ENCODE data around the gene MOB3B.
"Not testable (repeated sequence)": the region's sequence is repeated elsewhere in the genome, so short reads cannot be mapped to it uniquely, and the experiment has no call there.

MOB3B gene

DNA sequence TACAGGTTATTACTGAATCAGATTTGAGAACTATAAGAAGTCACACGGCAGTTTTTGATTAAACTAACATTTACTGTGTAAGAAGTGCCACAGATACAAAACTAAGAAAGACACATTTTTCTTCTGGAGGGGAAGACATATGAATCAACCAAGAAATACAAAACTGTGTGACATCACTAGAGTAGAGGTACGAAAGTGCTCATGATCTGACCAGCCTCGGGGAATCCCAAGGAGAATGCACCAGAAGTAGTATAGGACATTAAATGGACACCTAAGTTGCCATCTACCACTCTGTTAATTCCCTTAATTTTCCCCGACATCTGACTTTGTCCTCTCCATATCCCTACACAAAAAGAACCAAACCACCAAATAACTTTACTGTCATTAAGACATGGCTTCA, 10.8 kb downstream of the MOB3B start:
- no peak for DNase-seq (ENCODE audit: low read depth)

DNA sequence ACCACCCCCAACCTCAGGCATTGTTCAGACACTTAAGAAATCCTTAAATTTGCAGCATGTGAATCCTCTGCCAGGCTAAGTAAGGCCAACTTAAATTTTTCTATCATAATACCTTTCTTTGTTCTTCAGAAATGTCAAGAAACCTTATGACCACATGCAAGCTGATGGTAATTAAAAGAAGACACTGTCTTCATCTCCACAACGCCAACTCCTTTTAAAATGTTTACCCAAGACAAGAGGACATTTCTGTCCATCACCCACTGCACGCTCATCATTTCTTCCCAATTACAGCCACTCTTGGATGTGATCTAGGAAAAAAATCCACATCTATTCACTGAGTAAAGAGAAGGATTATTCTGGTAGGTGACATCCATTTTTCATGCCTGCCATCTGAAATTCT, 11.6 kb downstream of the MOB3B start:
- no peak for DNase-seq (ENCODE audit: low read depth)

DNA sequence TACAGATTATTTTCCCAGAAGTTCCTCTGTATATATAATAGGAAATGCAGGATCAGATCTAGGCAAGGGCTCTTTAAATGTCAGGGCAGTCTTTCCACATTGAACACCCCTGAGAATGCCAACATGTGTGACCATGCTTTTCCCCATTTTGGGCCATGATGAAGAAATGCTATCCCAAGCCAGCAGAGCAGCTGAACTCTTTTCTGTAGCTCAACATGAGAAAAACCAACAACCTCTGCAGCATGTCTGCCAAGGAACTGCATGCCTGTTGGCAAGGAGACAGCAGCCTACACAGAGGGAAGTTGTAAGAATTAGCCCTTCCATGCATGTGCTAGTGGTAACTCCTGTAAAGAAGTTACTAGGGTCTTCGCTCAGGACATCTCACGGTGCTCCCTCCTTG, 15.1 kb downstream of the MOB3B start:
- no peak for DNase-seq (ENCODE audit: low read depth)

GRCh38 chr9:27511771-27512170, 17.8 kb downstream of the MOB3B start:
- DNase-seq (ENCODE audit: low read depth): no peak

GRCh38 chr9:27510780-27511179, 18.8 kb downstream of the MOB3B start:
- DNase-seq (ENCODE audit: low read depth): no peak

DNA sequence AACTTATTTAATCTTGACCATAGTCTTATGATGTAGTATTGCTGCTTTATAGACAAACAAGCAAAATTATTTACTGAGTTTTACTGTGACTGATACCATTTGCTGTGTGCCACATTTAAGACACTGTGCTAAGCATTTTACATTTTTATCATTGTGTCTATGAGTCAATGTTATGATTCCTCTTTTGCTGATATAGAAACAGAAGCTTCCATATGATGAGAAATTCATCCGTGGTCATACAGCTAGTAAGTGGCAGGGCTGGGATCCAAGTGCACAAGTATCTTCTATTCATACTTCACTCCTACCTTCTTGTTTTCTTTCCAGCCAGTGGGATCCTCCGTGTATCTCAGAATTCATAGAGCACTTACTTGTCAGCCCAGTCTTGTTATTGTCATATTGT, 22.6 kb downstream of the MOB3B start:
- no peak for DNase-seq (ENCODE audit: low read depth)

GRCh38 chr9:27505744-27506161, 23.9 kb downstream of the MOB3B start:
- DNase-seq (ENCODE audit: low read depth): no peak

DNA sequence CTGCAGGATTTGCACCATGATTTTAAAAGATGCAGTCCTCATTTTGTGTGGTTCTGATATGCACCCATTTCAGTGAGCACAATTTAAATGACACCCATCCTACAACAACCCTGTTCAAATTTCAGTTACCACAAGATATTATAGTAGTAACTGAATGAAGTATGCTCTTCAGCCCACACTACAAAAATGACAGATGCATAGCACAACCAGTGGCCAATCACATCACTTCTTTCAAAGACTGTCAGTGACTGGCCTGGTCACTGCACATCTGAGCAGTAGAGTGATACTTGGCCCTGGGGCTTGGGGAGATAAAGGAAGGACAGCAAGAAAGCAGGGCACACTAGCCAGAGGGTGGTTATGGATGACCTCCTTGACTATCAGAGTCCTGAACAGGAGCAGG, 25.4 kb downstream of the MOB3B start:
- no peak for DNase-seq (ENCODE audit: low read depth)

DNA sequence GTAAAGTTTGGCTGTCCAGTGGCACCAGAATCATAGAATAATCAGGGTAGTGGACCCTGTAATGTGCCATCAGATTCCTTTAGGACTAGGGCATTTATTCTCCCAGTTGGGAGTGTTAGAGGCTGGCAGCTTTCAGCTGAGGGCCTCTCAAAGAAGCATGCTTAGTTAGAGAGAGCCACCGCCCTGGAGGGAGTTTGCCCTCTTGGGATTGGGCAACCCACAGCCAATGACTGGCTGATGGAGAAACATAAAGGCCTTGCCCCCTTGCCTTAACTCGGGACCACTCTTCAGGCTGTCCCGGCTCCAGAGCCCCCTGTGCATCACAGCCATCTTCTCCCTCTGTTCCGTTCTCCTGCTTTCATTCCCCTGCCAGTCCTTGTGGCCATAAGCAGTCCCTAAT, 26.0 kb downstream of the MOB3B start:
- DNase-seq (ENCODE audit: low read depth): no peak

GRCh38 chr9:27500902-27501301, 28.7 kb downstream of the MOB3B start:
- not testable (repeated sequence) for DNase-seq (ENCODE audit: low read depth)

GRCh38 chr9:27499451-27499850, 30.2 kb downstream of the MOB3B start:
- DNase-seq (ENCODE audit: low read depth): no peak

DNA sequence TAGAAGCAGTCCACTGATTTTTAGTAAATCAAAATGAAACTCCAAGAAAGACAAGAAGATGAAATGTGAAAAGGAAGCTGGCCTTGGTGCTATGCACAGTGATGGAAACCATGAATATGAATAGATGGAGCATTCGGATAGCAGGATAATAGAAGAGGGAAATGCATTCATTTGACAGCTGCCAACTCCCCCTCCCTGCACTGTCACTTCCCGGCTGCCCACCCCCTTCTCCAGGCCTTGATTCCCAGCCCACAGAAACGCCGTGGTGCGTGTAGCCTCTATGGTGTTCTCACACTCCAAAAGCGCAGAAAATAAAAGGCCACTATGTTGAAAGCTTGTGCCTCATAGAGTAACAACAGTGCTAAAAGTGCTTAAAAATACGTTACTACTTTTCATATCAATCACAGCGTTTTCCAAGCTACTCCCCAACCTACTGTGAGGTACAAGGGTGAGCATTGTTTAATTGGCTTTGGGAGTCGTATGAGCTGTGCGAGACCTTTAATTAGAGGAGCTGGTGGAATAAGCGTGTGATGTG, 31.7 kb downstream of the MOB3B start:
- DNase-seq (ENCODE audit: low read depth): no peak

GRCh38 chr9:27496135-27496504, 33.5 kb downstream of the MOB3B start:
- no peak for DNase-seq (ENCODE audit: low read depth)

GRCh38 chr9:27495480-27496134, 34.0 kb downstream of the MOB3B start:
- DNase-seq (ENCODE audit: low read depth): no peak

DNA sequence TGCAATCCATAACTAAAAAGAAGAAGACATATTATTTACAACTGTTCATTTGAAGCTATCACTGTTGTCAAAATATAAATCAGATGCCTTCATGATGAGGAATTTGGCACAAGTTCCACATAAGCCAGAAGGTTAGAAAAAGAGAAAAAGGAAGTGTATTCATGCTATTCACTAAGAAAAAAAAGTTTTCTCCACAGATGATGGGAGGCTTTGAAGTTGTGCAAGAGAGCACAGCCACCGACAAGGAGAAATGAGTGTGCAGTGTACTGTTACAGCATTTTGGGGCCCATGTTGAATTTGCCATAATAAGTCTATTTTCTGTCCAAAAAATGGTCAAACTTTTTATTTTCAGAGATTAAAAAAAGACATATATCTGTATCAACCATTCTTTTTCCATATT, 38.5 kb downstream of the MOB3B start:
- no peak for DNase-seq (ENCODE audit: low read depth)

- DNase-seq (ENCODE audit: low read depth): no peak
Measured at GRCh38 chr9:27489087-27489876, 40.3 kb downstream of the MOB3B start.

DNA sequence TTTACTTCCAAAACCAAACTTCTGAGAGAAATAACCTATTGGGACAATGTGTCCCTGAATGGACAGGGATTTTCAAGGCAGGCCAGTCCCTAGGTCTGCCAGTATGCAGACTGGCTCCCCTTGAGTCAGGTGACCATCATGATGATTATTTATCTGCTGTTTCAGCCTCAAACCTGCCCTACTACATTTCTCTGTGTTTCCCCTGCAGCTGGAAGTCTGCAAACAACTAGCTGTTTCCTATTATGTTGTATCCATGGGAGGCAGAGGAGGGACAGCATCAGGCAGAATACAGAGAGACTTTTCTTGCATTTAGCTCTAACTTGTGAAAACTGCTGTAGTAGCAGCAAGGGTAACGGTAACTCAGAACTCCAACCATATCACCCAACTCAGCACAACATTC, 41.7 kb downstream of the MOB3B start:
- DNase-seq (ENCODE audit: low read depth): no peak

- no peak for DNase-seq (ENCODE audit: low read depth)
Measured at GRCh38 chr9:27487128-27487640, 42.4 kb downstream of the MOB3B start.

DNA sequence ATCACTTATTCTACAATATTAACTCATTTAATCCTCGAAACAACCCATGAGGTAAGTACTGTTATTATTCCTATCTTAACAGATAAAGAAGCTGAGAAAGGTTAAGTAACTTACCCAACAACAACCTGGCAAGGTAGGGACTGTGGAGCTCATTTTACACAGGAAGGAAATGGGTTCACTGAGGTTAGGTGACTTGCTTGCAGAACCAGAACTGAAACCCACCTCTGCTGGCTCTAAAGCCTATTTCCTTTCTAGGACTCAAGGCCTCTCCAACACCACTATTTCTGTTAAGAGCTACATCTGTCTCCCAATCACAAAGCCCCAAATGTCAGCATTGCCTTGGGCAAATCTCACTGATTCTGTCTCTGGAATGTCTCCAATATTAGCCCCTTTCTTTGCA, 44.5 kb downstream of the MOB3B start:
- DNase-seq (ENCODE audit: low read depth): no peak

DNA sequence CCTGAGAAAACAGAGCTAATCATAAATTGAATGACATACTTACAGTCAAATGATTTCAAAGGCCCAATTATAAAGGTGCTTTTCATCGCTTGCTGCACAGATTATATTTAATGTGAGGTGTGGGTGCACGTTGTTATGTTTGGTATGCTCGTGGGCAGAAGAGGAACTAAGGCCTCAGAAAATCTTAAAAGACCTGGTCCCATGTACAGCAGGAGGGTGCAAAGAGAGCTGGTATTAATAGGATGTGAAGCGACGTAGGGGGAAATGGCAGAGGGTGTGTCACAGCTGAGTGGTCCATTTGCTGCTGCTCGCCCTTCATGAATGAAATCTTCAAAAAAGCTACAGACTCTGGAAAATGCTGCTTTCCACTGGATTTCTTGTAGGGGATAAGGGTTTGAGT, 46.0 kb downstream of the MOB3B start:
- no peak for DNase-seq (ENCODE audit: low read depth)

- no peak for DNase-seq (ENCODE audit: low read depth)
Measured at GRCh38 chr9:27482709-27483108, 46.9 kb downstream of the MOB3B start.

- DNase-seq (ENCODE audit: low read depth): no peak
Measured at GRCh38 chr9:27478322-27478721, 51.3 kb downstream of the MOB3B start.

- DNase-seq (ENCODE audit: low read depth): no peak
Measured at GRCh38 chr9:27476870-27477515, 52.6 kb downstream of the MOB3B start.
